GM12892 (cell line): Measurements from ENCODE around the gene AUNIP.

ENCODE experiments used
- DNase-seq: peaks from one replicate; pipeline ENCODE4 v3.0.0; 2011; ENCODE audit not compliant: insufficient read length
- FAIRE-seq: peaks from 2 replicates; lab custom pipeline; 2011; peaks lifted over from hg19 to GRCh38; lab: Jason Lieb, UNC
- POLR2A ChIP-seq: IDR thresholded peaks from 2 replicates; pipeline ENCODE4 v1.6.1; 2011; ENCODE audit warnings: low read depth, low read length, control low read depth
- POLR2AphosphoS5 ChIP-seq: IDR thresholded peaks from 2 replicates; pipeline ENCODE4 v1.6.1; 2011; ENCODE audit warnings: low read depth, low read length, control low read depth
- TAF1 ChIP-seq: IDR thresholded peaks from 2 replicates; pipeline ENCODE4 v1.6.1; 2011; ENCODE audit warnings: low read depth, mild to moderate bottlenecking, control low read depth, low read length, borderline replicate concordance

The AUNIP gene

DNA sequence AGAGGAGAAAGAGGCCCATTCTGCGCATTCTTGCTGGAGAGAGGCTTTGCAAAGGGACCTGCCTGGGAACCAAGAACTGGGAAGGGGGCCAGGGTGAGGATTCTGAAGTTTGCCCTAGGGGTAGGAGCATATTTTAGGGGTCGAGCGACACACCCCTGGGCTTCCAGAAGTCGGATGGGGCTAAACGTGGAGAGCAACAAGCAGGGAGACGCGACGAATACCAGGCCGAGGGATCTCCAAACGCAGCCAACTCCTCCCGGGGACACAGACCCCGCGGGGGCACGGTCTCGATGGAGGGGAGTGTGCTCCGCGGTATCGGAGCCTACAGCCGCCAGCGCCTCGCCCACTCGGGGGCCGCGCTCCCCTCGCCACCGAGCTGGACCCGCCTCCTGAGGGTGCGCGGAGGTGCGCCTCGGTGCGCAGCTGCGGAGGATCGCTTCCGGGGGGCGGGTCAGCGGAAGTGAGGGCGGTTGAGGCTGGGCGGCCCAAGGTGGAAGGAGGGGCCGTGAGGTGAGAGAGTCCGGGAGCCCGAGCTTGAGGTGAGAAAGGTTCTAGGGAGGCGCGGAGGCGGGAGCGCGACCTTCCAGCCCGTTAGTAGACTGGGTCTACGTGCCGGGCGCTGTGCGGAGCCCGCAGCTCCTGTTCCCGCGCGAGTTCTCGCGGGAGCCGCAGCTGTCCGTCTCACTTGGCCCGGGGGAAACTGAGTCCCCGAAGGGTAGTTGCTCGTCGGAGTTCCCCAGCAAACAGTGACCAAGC, 39.6 kb downstream of the AUNIP start, which contains the start of gene MTFR1L:
TSS of gene MTFR1L (plus strand) at position 464 of the 756 bp plus-strand sequence. CDS start 3,151 bp downstream, outside the sequence.
- FAIRE-seq = peak; percentile 97
- 0 out of 2 replicates have a peak, but pooled peaks have one; percentile 41 for TF ChIP-seq TAF1
- peak; percentile 76 for TF ChIP-seq POLR2AphosphoS5
- TF ChIP-seq POLR2A = peak; percentile 84
- DNase-seq = peak; percentile 99

DNA sequence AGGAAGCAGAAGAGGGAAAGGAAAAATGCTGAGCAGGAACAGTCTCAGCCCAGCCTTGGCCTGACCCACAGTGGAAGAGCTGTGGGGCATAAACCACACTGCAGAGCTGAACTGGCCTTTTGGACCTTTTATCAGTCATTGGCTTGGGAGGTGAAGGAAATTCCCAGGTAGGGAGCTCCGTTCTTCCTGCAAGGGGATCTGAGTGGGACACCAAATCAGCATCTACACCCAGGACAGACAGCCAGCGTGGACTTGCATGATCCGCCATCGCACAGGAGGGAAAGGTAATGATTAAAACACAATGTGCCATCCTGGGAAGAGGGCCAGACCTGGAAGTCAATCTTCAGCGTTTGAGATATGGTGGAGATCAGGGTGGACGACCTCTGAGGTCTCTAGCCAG, 40.7 kb downstream of the AUNIP start:
- TF ChIP-seq TAF1 (no peak), POLR2AphosphoS5 (no peak), POLR2A (no peak)
- no peak for DNase-seq
- FAIRE-seq = no peak

DNA sequence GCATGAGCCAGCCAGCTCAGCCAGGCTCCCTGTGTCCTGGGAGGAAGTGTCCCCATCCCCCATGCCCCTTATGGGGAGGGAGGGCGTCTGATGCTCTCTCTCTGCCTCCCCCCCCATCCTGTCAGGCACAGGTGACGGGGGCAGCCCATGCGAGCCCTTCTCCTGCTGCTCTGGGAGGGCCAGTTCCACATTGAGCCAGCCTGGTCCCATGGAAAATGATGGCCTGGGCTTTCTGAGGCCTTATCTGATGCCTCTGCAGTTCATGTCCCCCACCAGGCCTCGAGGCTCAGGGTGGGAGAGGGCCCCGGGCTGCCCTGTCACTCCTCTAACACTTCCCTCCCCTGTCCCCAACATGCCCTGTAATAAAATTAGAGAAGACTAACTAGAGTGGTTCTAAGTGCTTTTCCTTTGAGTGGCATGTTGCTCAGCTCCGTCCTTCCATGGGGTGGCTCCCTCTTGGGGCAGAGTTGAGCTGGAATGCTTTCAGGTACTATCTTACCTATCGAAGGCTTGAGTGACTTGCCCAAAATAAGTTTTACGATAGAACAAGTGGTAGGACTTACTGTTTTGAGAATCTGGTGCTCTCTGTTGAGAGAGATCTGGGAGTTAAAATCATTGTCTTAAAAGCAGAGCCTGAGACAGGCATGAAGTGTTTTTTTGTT, 41.3 kb downstream of the AUNIP start:
- DNase-seq (no peak), FAIRE-seq (no peak)
- no peak for TF ChIP-seq TAF1
- no peak for TF ChIP-seq POLR2AphosphoS5
- no peak for TF ChIP-seq POLR2A

DNA sequence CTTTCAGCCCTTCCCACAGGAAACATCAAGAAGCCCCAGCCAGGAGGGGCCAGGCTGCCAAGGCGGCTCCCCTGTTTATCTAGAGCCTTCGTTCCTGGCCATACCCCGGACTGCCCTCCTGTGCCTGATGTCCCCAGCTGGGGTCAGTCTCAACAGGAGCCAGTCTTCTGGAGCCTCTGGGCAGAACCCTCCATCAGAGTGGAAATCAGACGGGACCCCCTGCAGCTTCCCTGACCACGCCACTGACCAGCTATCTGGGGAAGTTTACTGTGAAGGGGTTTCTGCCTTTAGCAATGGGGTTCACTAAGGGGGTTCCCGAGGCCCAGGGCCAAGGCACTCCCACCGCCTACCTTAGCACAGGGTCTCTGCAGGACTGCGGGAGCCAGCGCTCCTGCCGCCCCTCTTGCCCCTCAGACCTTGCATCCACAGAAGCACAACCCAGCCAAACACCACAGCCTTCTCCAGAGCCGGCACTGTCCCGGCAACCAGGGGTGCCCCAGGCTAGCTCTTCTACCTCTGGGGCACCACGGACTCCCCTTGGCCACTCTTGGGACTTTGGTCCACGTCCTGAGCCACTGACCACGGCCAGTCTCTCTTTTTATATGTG, 43.0 kb downstream of the AUNIP start:
- TF ChIP-seq TAF1 = no peak
- TF ChIP-seq POLR2AphosphoS5 = no peak
- no peak for TF ChIP-seq POLR2A
- FAIRE-seq (no peak), DNase-seq (no peak)

DNA sequence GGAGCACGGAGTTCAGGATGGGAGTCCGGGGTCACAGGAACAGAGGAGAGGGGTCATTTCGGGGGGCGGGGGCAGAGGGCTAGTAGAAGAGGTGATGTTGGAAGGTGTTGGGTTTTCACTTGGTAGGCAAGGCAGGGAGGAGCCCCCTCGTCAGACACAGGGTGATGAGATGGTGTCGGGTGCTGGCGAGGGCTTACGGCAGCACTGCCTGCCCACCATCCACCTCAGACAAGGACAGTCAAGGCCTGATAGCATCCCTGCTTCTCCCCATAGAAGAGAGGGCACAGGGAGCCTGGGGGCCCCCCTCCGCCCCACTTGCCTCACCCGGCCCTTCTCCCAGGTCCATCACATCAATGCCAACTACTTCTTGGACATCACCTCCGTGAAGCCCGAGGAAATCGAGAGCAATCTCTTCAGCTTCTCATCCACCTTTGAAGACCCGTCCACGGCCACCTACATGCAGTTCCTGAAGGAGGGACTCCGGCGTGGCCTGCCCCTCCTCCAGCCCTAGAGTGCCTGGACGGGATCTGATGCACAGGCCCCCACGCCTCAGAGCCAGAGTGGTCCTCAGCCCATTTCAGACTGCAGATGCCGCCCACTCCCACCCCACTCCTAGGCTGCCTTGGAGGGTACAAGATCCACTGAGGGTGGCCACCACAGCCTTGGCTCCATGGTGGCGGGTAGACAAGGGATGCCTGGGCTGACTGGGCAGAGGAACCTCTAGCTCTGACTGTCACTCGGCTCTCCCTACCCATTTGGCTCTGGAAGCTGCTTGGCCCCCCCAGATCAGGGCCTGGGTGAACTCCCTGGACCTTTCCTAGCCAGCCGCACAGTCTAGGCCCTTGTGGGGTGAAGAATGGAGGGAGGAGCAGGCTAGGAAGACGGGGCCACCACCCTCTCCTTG, 43.8 kb downstream of the AUNIP start:
- no peak for FAIRE-seq

DNA sequence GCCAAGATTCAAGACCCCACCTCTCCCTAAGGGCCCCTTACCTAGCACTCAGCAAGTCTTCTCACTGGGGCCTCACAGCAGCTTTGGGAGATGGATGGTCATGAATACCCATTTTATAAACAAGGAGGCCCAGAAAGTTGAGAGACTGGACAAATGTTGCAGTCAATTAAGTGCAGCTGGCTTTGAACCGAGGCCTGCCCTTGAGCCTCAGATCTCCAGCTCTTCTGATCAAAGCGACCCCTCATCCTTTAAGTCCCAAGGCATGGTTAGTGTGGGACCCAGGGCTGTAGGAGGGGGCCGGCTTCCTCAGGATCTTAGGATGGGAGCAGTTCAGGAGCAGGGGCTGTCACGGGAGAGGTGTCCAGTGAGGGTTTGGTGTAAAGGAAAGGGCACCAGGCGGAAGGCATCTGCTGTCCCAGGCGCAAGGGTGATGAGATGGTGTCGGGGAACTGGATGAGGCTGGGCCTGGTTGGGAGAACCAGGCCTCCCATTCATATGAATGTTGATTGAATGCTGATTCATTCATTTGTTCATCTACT, 44.6 kb downstream of the AUNIP start:
- TF ChIP-seq POLR2A (no peak), TAF1 (no peak), POLR2AphosphoS5 (no peak)
- no peak for FAIRE-seq
- no peak for DNase-seq

More for the DNA sequence above, 43.8 kb downstream of the AUNIP start:
- TF ChIP-seq POLR2AphosphoS5 (no peak), POLR2A (no peak), TAF1 (no peak)
- DNase-seq = no peak

DNA sequence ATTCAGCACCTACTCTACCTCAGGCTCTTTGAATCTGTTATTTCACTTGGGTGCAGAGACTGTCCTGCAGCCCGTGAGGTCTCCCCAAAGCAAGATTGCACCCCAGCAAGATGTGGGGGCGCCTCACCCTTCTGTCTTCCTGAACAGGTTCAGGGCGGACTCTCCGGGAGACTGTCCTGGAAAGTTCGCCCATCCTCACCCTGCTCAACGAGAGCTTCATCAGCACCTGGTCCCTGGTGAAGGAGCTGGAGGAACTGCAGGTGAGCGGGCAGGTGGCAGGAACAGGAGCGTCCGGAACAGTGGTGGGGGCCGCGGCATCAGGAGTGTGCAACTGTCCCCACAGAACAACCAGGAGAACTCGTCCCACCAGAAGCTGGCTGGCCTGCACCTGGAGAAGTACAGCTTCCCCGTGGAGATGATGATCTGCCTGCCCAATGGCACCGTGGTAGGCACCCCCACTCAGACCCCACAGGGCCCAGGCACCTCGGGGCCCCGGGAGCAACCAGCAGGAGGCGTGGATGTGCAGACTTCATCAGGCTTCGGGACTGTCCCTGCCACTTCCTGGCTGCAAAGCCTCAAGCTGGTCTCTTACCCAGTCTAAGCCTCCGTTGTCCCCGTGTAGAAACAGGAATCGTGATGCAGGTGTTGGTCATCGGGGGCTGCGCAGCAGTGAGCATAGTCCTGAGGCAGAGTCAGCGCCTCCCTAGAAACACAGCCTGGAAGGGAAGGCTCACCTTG, 45.4 kb downstream of the AUNIP start:
- no peak for DNase-seq
- no peak for FAIRE-seq
- TF ChIP-seq POLR2A (no peak), POLR2AphosphoS5 (no peak), TAF1 (no peak)

DNA sequence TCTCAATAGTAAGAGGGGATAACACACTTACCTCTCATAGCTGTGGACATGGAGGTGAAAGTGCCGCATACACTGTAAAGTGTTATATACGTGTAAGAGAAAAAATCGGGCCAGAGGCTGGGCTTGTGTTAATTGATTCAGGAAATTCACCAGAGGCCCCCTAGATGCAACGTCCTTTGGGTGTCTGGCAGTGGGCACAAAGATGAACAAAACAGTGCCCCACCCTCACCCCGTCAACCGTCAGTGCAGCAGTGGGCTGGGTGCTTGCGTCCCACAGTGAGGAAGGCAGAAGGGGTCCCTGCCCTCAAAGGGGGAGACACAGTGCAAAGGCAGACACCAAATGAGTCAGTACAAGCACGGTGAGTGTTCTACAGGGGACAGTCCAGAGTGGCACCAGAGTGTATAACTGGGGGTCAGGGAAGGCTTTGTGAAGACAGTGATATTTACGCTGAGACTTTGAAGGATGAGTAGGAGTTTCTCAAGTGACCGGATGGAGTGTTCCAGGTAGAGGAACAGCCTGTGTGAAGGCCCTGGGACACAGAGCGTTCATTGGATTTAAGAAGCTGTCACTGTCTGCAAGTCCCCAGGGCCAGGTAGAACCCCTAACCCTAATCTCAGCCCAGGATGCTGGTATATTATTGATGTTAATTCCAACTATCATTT, 46.1 kb downstream of the AUNIP start:
- TF ChIP-seq POLR2A = no peak
- TF ChIP-seq POLR2AphosphoS5 = no peak
- TF ChIP-seq TAF1 = no peak
- DNase-seq (no peak), FAIRE-seq (no peak)

DNA sequence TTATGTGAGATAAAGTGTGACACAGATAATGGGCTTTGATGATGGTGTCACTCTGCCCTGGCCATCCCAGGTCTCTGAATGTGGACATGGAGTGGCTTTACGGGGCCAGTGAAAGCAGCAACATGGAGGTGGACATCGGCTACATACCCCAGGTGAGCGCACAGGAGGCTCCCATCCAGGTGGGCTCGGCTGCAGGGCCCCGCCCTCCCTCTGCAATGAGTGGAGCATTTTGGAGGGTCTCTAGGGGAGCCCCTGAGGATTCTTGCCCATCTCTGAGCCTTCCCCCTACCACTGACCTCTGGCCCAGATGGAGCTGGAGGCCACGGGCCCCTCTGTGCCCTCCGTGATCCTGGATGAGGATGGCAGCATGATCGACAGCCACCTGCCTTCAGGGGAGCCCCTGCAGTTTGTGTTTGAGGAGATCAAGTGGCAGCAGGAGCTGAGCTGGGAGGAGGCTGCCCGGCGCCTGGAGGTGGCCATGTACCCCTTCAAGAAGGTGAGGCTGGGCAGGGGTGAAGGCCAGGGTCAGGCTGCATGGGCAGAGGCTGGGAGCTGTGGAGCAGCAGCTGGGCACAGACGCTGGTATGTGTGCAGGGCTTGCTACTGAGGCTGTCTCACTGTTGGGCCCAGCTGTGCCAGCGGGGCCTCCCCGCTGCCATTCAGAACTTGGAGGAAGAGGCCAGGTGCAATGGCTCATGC, 47.7 kb downstream of the AUNIP start:
- no peak for FAIRE-seq
- no peak for DNase-seq
- TF ChIP-seq POLR2A = no peak
- no peak for TF ChIP-seq POLR2AphosphoS5
- no peak for TF ChIP-seq TAF1
